NCI-H774 (cell line): ENCODE data around the gene HBS1L.

Experiments used
- DNase-seq: peaks from one replicate; lab custom pipeline; 2025; lab: John Stamatoyannopoulos, UW

The HBS1L gene

GRCh38 chr6:135054569-135055498, at the start of gene HBS1L:
TSS of gene HBS1L (minus strand) at chr6:135054822. CDS start at chr6:135054691, 131 bp downstream.
- DNase-seq = peak; percentile 99

GRCh38 chr6:135104199-135104598, 49.6 kb upstream of the HBS1L start:
- no peak for DNase-seq

- no peak for DNase-seq
These were observed 47.6 kb upstream of the HBS1L start for GRCh38 chr6:135102191-135102590.

- DNase-seq = no peak
These were observed 42.5 kb upstream of the HBS1L start for GRCh38 chr6:135097172-135097571.

GRCh38 chr6:135096403-135097130, 41.9 kb upstream of the HBS1L start:
- peak; percentile 66 for DNase-seq

GRCh38 chr6:135095716-135096115, 41.1 kb upstream of the HBS1L start:
- DNase-seq = no peak

- no peak for DNase-seq
These were observed 39.8 kb upstream of the HBS1L start for GRCh38 chr6:135094403-135094821.

- DNase-seq = no peak
These were observed 39.0 kb upstream of the HBS1L start for GRCh38 chr6:135093578-135093977.

- DNase-seq = no peak
These were observed 38.1 kb upstream of the HBS1L start for GRCh38 chr6:135092724-135093123.

GRCh38 chr6:135090819-135091218, 36.2 kb upstream of the HBS1L start:
- no peak for DNase-seq

- DNase-seq = no peak
These were observed 35.3 kb upstream of the HBS1L start for GRCh38 chr6:135089901-135090300.

GRCh38 chr6:135088818-135089809, 34.5 kb upstream of the HBS1L start:
- DNase-seq = no peak

- DNase-seq = no peak
These were observed 33.7 kb upstream of the HBS1L start for GRCh38 chr6:135088281-135088680.

GRCh38 chr6:135087803-135088202, 33.2 kb upstream of the HBS1L start:
- no peak for DNase-seq

- DNase-seq = no peak
These were observed 32.8 kb upstream of the HBS1L start for GRCh38 chr6:135087403-135087802.

- no peak for DNase-seq
These were observed 31.8 kb upstream of the HBS1L start for GRCh38 chr6:135086414-135086764.

GRCh38 chr6:135085700-135086413, 31.2 kb upstream of the HBS1L start:
- DNase-seq = no peak

GRCh38 chr6:135084916-135085269, 30.3 kb upstream of the HBS1L start:
- DNase-seq = no peak

GRCh38 chr6:135084001-135084915, 29.6 kb upstream of the HBS1L start:
- no peak for DNase-seq

GRCh38 chr6:135081966-135082365, 27.3 kb upstream of the HBS1L start:
- no peak for DNase-seq
